Activated T-cell treated with anti-CD3 and anti-CD28 coated beads for 48 hours (primary cell): ENCODE measurements around the gene CNTN5.

Experiments used
- DNase-seq: peaks from one replicate; pipeline ENCODE4 v3.0.0-alpha.2; 2020; ENCODE audit warnings: low read depth

CNTN5 gene

DNA sequence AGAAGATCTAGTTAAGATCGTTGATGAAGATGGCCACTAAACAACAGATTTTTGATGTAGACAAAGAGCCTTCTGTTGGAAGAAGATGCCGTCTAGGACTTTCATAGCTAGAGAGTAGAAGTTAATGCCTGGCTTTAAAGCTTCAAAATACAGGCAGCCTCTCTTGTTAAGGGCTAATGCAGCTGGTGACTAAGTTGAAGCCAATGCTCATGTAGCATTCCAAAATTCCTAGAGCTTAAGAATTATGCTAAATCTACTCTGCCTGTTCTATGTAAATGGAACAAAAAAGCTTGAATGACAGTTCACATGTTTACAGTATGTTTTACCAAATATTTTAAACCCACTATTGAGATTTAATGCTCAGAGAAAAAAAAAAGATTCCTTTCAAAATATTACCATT, 492.6 kb downstream of the CNTN5 start:
- DNase-seq = no peak

GRCh38 chr11:99519095-99519494, 498.3 kb downstream of the CNTN5 start:
- DNase-seq = no peak

DNA sequence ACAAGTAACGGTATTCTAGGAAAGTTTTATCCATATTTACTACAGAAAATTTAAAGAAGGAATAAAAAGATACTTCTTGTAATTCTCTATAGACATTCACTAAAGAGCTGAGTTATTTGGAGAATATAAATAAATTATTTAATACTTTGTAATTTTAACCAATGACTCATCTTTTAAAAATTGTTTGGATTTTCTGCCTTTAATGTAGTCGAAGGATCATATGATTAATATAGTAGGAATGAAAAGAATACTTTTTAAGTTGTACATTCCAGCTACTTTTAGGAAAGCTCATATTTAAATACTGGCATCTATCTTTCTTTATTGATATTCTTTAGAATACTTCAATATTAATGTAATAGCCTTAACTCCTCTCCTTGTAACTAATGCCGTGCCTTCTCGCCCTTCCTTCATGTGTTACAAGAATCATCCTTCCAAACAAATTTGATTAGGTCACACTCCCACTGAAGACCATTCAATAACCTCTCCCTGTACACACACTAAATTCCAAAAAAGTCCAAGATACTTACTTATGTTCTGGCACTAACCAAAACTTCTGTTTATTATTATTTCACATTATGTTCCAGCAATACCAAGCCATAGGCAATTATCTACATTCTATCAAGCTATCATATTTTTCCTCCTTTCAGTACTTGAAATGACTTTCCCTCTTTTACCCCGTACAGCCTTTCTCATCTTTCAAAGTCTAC, 501.9 kb downstream of the CNTN5 start:
- DNase-seq = no peak

DNA sequence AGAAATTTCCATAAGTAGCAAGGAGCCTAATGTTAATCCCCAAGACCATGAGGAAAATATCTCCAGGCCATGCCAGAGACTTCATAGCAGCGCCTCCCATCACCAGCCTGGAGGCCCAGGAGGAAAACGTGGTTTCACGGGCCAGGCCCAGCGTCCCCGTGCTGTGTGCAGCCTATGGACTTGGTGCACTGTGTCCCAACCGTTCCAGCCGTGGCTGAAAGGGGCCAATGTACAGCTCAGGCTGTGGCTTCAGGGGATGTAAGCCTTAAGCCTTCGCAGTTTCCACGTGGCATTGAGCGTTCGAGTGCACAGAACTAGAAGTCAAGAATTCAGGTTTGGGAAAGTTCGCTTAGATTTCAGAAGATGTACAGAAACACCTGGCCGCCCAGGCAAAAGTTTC, 510.7 kb downstream of the CNTN5 start:
- no peak for DNase-seq

DNA sequence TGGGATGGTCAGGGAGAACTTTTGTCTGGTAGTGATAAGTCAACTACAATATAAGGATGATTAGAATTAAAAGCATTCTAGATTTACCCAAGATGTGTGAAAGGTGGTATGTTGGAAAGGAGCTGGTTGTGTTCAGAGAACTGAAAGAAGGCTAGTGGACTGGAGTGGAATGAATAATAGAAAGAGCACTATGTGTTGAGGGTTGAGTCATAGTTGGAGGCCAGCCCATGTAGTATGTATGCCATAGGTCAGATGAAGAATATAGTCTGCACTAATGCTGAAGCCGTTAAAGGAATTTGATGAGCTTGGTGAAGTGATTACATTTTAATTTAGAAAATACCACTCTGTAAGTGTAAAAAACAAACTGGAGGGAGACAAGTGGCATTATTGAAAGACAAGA, 514.1 kb downstream of the CNTN5 start:
- DNase-seq = no peak

- DNase-seq = no peak
These were observed 514.7 kb downstream of the CNTN5 start for GRCh38 chr11:99535406-99535805.

GRCh38 chr11:99535819-99536218, 515.1 kb downstream of the CNTN5 start:
- no peak for DNase-seq

DNA sequence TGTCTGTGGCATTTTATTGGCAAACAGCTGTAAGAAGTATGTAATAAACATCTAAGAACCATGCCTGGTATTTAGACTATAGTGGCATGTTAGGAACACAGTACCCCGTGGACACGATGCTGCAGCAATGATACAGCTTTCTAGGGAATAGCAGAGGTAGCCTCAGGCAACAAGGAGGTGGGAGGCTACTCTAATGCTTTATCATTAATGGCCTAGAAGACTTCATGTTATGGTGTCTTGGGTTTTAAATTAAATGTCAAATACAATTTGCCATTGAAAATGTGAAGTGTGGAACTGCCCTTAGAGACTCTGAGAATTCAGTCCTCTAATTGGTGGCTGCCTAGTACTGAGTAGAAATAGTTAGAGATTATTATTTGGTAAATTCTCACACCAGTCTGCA, 516.9 kb downstream of the CNTN5 start:
- no peak for DNase-seq

GRCh38 chr11:99545616-99546015, 524.9 kb downstream of the CNTN5 start:
- DNase-seq = no peak

- DNase-seq = no peak
These were observed 527.5 kb downstream of the CNTN5 start for GRCh38 chr11:99548264-99548663.

- no peak for DNase-seq
These were observed 533.6 kb downstream of the CNTN5 start for GRCh38 chr11:99554232-99554903.

- DNase-seq = no peak
These were observed 534.7 kb downstream of the CNTN5 start for GRCh38 chr11:99555486-99555885.

DNA sequence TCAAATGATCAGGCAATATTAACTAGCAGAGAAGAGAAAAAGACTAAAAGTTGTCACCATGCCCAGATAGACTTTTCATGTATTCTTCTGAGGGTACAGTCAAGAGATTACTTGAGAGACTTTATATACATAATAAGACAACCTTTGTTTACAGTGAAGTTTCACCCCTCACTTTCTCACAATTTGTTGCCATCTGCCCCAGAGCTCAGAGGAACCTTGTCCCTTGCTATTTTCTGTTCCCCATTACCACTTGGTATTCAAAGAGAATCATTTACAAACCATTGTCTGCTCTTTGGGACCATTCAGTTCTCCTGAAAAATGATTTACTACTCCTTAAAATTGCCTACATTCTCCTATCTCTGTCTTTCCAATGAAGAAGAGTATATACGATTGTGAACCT, 544.6 kb downstream of the CNTN5 start:
- DNase-seq = no peak

DNA sequence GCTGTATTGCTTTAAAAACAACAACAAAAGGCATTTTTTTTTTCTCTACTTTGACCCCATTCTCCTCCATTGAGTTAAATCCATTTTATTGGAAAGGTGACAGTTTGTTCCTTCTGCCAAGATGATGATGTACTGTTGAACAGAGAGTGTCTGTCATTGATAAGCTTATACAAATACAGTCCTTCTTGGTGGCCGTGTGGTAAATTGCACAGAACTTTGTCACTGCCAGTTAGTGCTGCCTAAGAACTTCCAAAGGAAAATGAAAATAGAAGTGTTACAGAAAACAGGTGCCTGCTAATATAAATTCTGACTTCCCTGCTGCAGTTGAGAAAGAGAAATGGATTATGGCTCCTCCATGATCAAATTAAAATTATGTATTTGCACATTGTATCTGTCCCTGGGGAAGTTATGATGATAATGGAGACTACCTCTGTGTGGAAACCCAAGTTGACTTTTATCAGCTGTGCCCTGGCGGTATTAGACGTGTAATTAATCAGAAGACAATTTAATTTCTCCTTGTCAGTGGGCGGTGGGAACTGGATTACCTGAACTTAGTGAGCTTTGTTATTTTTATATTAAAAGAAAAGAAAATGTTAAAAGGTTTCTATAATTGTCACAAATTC, 546.7 kb downstream of the CNTN5 start:
- DNase-seq = no peak

- DNase-seq = no peak
These were observed 548.1 kb downstream of the CNTN5 start for GRCh38 chr11:99568808-99569207.

DNA sequence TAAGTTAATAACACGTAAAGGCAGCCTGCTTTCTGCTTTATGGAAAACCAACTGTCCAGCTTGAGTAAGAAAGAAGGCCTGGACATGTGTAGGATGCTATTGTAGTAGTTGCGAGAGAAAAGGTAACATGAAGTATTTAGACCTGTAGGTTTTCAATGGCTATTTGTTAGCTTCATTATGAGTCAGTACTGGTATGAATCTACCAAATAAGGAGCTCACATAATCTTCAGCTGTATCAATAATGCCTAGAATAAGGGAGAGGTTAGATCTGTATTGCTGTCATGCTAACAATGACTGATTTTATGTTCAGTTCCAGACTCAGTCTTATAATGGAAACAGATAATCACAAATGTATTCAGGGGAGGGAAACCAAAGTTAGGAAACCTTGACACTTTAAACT, 550.3 kb downstream of the CNTN5 start:
- DNase-seq = no peak

GRCh38 chr11:99584830-99585229, 564.1 kb downstream of the CNTN5 start:
- DNase-seq = no peak

- no peak for DNase-seq
These were observed 564.9 kb downstream of the CNTN5 start for GRCh38 chr11:99585606-99586005.

- no peak for DNase-seq
These were observed 569.0 kb downstream of the CNTN5 start for GRCh38 chr11:99589771-99590170.

GRCh38 chr11:99592266-99592665, 571.5 kb downstream of the CNTN5 start:
- no peak for DNase-seq

DNA sequence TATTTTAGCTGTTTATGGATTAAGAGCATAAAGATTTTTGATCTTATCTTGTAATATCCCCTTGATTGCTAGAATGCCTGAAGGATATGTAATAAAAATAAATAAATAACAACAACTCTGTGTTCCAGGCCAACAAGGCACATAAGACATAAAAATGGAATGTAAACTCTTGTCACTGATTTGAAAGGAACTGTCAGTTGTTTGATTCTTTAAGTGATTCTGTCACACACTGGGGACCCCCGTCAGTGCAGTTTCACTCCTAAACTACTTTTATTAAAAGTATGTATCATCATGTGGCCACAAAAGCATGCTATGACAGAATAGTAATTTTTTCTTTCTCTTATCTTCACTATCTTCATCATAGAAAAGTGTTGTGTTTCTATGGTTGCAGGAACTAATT, 572.4 kb downstream of the CNTN5 start:
- DNase-seq = no peak

DNA sequence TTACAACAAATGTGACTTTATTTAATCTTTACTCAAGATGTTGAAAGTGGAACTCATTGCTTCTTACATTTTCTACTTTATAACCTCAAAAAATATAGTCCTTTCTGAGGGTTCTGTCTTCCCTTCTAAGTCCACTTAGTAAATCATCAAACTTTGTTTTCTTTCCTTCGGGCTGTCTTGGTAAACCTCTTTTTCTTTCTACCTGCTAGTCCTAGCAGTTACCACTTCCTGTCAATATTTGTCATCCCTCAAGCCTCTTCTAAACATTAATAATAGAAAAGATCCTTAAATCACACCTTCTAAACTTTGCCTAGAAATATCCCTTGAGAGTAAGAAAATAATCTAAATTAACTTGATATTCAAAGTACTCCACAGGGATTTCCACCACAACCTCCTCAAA, 580.4 kb downstream of the CNTN5 start:
- DNase-seq = no peak

- DNase-seq = no peak
These were observed 593.6 kb downstream of the CNTN5 start for GRCh38 chr11:99614352-99614751.

GRCh38 chr11:99630629-99631028, 609.9 kb downstream of the CNTN5 start:
- DNase-seq = no peak
